H1 (cell line): ENCODE results near the gene SPG7. TPM values are rescaled to one million over a fixed set of nuclear protein-coding genes. Genes with fewer than 3 reads are reported as not detected.

Experiments used
- CTCF ChIA-PET: fragments of 300-600 bp; sonication (Branson Sonifier 250); formaldehyde crosslinking; loops from one replicate; lab custom pipeline; 2021; ENCODE audit not compliant: partially characterized antibody; lab: Charles Lee
- POLR2A ChIA-PET: fragments of 300-600 bp; sonication (Branson Sonifier 250); formaldehyde crosslinking; loops from one replicate; lab custom pipeline; 2021; ENCODE audit warnings: inconsistent platforms; ENCODE audit not compliant: partially characterized antibody; lab: Charles Lee
- DNase-seq, 2 experiments: peaks; one replicate each; pipeline versions ENCODE4 v3.0.0 to v3.0.0-alpha.2; 2010 to 2022; ENCODE audit warnings: low spot score in 2 of 2, low read depth in 1 of 2, mixed read lengths in 1 of 2
- FAIRE-seq: peaks from 2 replicates; lab custom pipeline; 2011; peaks lifted over from hg19 to GRCh38; lab: Jason Lieb, UNC
- H2AFZ ChIP-seq: 2 replicates; pipeline ENCODE4 v1.8.1; 2012; ENCODE audit warnings: low read length, inconsistent platforms
- H2AK5ac ChIP-seq: 2 replicates; pipeline ENCODE4 v1.6.1; 2013; ENCODE audit warnings: low read depth, low read length
- H2BK120ac ChIP-seq: replicated peaks from 2 replicates; pipeline ENCODE3; 2013; ENCODE audit warnings: low read depth, low read length, inconsistent platforms
- H2BK12ac ChIP-seq: 2 replicates; pipeline ENCODE4 v1.6.1; 2013; ENCODE audit warnings: low read depth, low read length
- H2BK15ac ChIP-seq: 2 replicates; pipeline ENCODE4 v1.6.1; 2013; ENCODE audit warnings: low read length
- H2BK20ac ChIP-seq: 2 replicates; pipeline ENCODE4 v1.6.1; 2013; ENCODE audit warnings: low read length
- H2BK5ac ChIP-seq: 2 replicates; pipeline ENCODE4 v1.6.1; 2013; ENCODE audit warnings: low read depth, low read length
- H3K14ac ChIP-seq: 2 replicates; pipeline ENCODE4 v1.6.1; 2013; ENCODE audit warnings: inconsistent platforms; ENCODE audit not compliant: insufficient read length
- H3K18ac ChIP-seq: 2 replicates; pipeline ENCODE4 v1.6.1; 2013; ENCODE audit warnings: low read length; ENCODE audit errors: extremely low read depth
- H3K23ac ChIP-seq: 2 replicates; pipeline ENCODE4 v1.6.1; 2013; ENCODE audit warnings: inconsistent platforms; ENCODE audit not compliant: insufficient read length
- H3K23me2 ChIP-seq: 2 replicates; pipeline ENCODE4 v1.6.1; 2013; ENCODE audit warnings: low read depth, low read length
- H3K27ac ChIP-seq: 2 replicates; pipeline ENCODE4 v1.6.1; 2011; ENCODE audit warnings: low read depth, low read length, inconsistent platforms
- H3K27me3 ChIP-seq, 4 experiments: replicated peaks in 1 of 4; 1 replicate in 1 of 4; 2 replicates in 3 of 4; pipeline versions ENCODE4 v1.6.1 to v1.8.1; 2011 to 2013; ENCODE audit warnings: low read length in 3 of 4, mild to moderate bottlenecking in 3 of 4, inconsistent platforms in 2 of 4, mixed read lengths in 2 of 4, moderate library complexity in 1 of 4; ENCODE audit not compliant: control insufficient read depth in 3 of 4, insufficient read depth in 3 of 4; ENCODE audit errors: extremely low read depth in 1 of 4
- H3K36me3 ChIP-seq, 4 experiments: 2 replicates each; pipeline versions ENCODE4 v1.6.1 to v1.8.1; 2011 to 2013; ENCODE audit warnings: mild to moderate bottlenecking in 4 of 4, low read length in 3 of 4, moderate library complexity in 2 of 4, control low read depth in 1 of 4, inconsistent platforms in 1 of 4; ENCODE audit not compliant: insufficient read depth in 4 of 4, control insufficient read depth in 2 of 4
- H3K4ac ChIP-seq: replicated peaks from 2 replicates; pipeline ENCODE3; 2013; ENCODE audit warnings: low read length, low read depth, mixed read lengths, inconsistent platforms; ENCODE audit not compliant: insufficient read length
- H3K4me1 ChIP-seq, 4 experiments: replicated peaks in 1 of 4; 1 replicate in 1 of 4; 2 replicates in 3 of 4; pipeline versions ENCODE4 v1.6.1 to v1.8.1; 2011 to 2013; ENCODE audit warnings: low read length in 3 of 4, inconsistent platforms in 2 of 4, mixed read lengths in 1 of 4; ENCODE audit not compliant: insufficient read depth in 4 of 4, control insufficient read depth in 3 of 4
- H3K4me2 ChIP-seq, 2 experiments: 2 replicates each; pipeline versions ENCODE4 v1.6.1 to v1.8.1; 2011 to 2013; ENCODE audit warnings: low read depth in 2 of 2, low read length in 2 of 2, control low read depth in 1 of 2, inconsistent platforms in 1 of 2, mild to moderate bottlenecking in 1 of 2; ENCODE audit not compliant: insufficient read depth in 1 of 2
- H3K4me3 ChIP-seq, 4 experiments: fragments of 200-600, 300-600 bp in 1 of 4; sonication (generic), shearing (Covaris generic), sonication (Bioruptor Twin) in 1 of 4; 2 replicates each; pipeline versions ENCODE4 v1.5.1 to v1.8.1; 2011 to 2016; ENCODE audit warnings: low read length in 4 of 4, low read depth in 3 of 4, control low read depth in 2 of 4, inconsistent platforms in 2 of 4, mild to moderate bottlenecking in 2 of 4, mixed read lengths in 1 of 4, moderate library complexity in 1 of 4; ENCODE audit not compliant: insufficient read depth in 2 of 4; ENCODE audit errors: extremely low read depth in 1 of 4
- H3K56ac ChIP-seq: replicated peaks from 2 replicates; pipeline ENCODE3; 2013; ENCODE audit warnings: low read depth, mild to moderate bottlenecking, mixed read lengths, low read length, inconsistent platforms; ENCODE audit not compliant: insufficient read length
- H3K79me1 ChIP-seq: 2 replicates; pipeline ENCODE4 v1.6.1; 2013; ENCODE audit warnings: low read depth, low read length, control low read depth
- H3K79me2 ChIP-seq, 2 experiments: 2 replicates each; pipeline versions ENCODE4 v1.6.1 to v1.8.1; 2012 to 2013; ENCODE audit warnings: low read length in 2 of 2, mild to moderate bottlenecking in 2 of 2, inconsistent platforms in 1 of 2; ENCODE audit not compliant: insufficient read depth in 2 of 2, control insufficient read depth in 1 of 2
- H3K9ac ChIP-seq, 4 experiments: replicated peaks in 1 of 4; 1 replicate in 1 of 4; 2 replicates in 3 of 4; pipeline versions ENCODE4 v1.6.1 to v1.8.1; 2011 to 2013; ENCODE audit warnings: low read depth in 3 of 4, low read length in 3 of 4, control low read depth in 2 of 4, mild to moderate bottlenecking in 2 of 4, moderate library complexity in 2 of 4, inconsistent platforms in 1 of 4; ENCODE audit errors: extremely low read depth in 1 of 4
- H3K9me3 ChIP-seq, 2 experiments: 2 replicates each; pipeline versions ENCODE4 v1.6.1 to v1.8.1; 2012 to 2013; ENCODE audit warnings: mild to moderate bottlenecking in 2 of 2, moderate library complexity in 2 of 2, control low read depth in 1 of 2, inconsistent platforms in 1 of 2, low read depth in 1 of 2, low read length in 1 of 2, mixed read lengths in 1 of 2; ENCODE audit not compliant: insufficient read depth in 2 of 2
- H4K20me1 ChIP-seq, 2 experiments: replicated peaks in 1 of 2; 2 replicates each; pipeline versions ENCODE3 to v1.8.1; 2011 to 2013; ENCODE audit warnings: inconsistent platforms in 2 of 2, low read length in 2 of 2, mild to moderate bottlenecking in 1 of 2; ENCODE audit not compliant: insufficient read depth in 2 of 2, control insufficient read depth in 1 of 2
- H4K5ac ChIP-seq: 2 replicates; pipeline ENCODE4 v1.6.1; 2013; ENCODE audit warnings: low read length, low read depth, mixed read lengths, inconsistent platforms; ENCODE audit not compliant: insufficient read length
- H4K8ac ChIP-seq: 2 replicates; pipeline ENCODE4 v1.8.0; 2013; ENCODE audit warnings: mild to moderate bottlenecking, moderate library complexity, low read length, inconsistent platforms; ENCODE audit not compliant: insufficient read depth; ENCODE audit errors: extremely low read depth
- H4K91ac ChIP-seq: replicated peaks from 2 replicates; pipeline ENCODE3; 2013; ENCODE audit warnings: low read length, mixed read lengths, inconsistent platforms; ENCODE audit not compliant: insufficient read length
- BRCA1 ChIP-seq: IDR thresholded peaks from 2 replicates; pipeline ENCODE4 v1.6.1; 2012; ENCODE audit warnings: low read depth, low read length, improper control_type of control experiment
- CBX5 ChIP-seq: fragments of 300-800, 300-1000 bp; sonication (generic); IDR thresholded peaks from 2 replicates; pipeline ENCODE4 v1.7.1; 2016; ENCODE audit warnings: antibody characterized with exemption, low read length, low read depth
- EP300 ChIP-seq, 2 experiments: IDR thresholded peaks; 1 replicate in 1 of 2; 2 replicates in 1 of 2; pipeline ENCODE4 v1.6.1; 2011 to 2012; ENCODE audit warnings: low read depth in 2 of 2, low read length in 2 of 2, mild to moderate bottlenecking in 2 of 2, borderline replicate concordance in 1 of 2, inconsistent platforms in 1 of 2, moderate library complexity in 1 of 2
- GTF2F1 ChIP-seq: IDR thresholded peaks from 2 replicates; pipeline ENCODE4 v1.6.1; 2012; ENCODE audit warnings: low read depth, low read length, improper control_type of control experiment, borderline replicate concordance
- HDAC2 ChIP-seq, 2 experiments: fragments of 300-600 bp in 1 of 2; sonication (generic) in 1 of 2; IDR thresholded peaks; 2 replicates each; pipeline ENCODE4 v1.6.1; 2011 to 2012; ENCODE audit warnings: low read depth in 2 of 2, low read length in 2 of 2, mild to moderate bottlenecking in 2 of 2, moderate library complexity in 2 of 2, borderline replicate concordance in 1 of 2, inconsistent platforms in 1 of 2
- MAFK ChIP-seq: IDR thresholded peaks from 2 replicates; pipeline ENCODE4 v1.6.1; 2012; ENCODE audit warnings: low read depth, mild to moderate bottlenecking, improper control_type of control experiment, low read length
- POLR2AphosphoS5 ChIP-seq: IDR thresholded peaks from 2 replicates; pipeline ENCODE4 v1.6.1; 2011; ENCODE audit warnings: low read depth, low read length
- RFX5 ChIP-seq: IDR thresholded peaks from 2 replicates; pipeline ENCODE4 v1.6.1; 2011; ENCODE audit warnings: low read depth, low read length, improper control_type of control experiment, borderline replicate concordance
- RNF2 ChIP-seq: fragments of 200-900, 300-1000 bp; sonication (generic); IDR thresholded peaks from 2 replicates; pipeline ENCODE4 v1.7.1; 2016; ENCODE audit warnings: borderline replicate concordance, low read depth, mild to moderate bottlenecking, antibody characterized with exemption, low read length; ENCODE audit not compliant: poor library complexity, severe bottlenecking; ENCODE audit errors: missing control alignments
- RXRA ChIP-seq: IDR thresholded peaks from 2 replicates; pipeline ENCODE4 v1.6.1; 2011; ENCODE audit warnings: low read depth, mild to moderate bottlenecking, low read length, moderate library complexity; ENCODE audit not compliant: insufficient read depth
- SAP30 ChIP-seq: fragments of 300-600 bp; sonication (generic); IDR thresholded peaks from 2 replicates; pipeline ENCODE4 v1.7.1; 2012; ENCODE audit warnings: low read length, moderate library complexity, mild to moderate bottlenecking, inconsistent platforms; ENCODE audit not compliant: insufficient read depth, insufficient replicate concordance
- SUZ12 ChIP-seq: fragments of 200-600 bp; sonication (generic); IDR thresholded peaks from 2 replicates; pipeline ENCODE4 v1.6.1; 2012; ENCODE audit warnings: mild to moderate bottlenecking, inconsistent platforms, low read length, moderate library complexity, mixed read lengths
- TCF12 ChIP-seq: IDR thresholded peaks from 2 replicates; pipeline ENCODE4 v1.6.1; 2011; ENCODE audit warnings: low read depth, mild to moderate bottlenecking, low read length
- WGBS, 2 experiments: shearing (Covaris generic) in 1 of 2; methylation state at CpG; one replicate each; pipeline versions ENCODE4 v1.1.6 to v1.1.7; 2013 to 2015; ENCODE audit warnings: low lambda C conversion rate in 2 of 2, mixed read lengths in 2 of 2, inconsistent platforms in 1 of 2, low coverage in 1 of 2, missing lambda C conversion rate in 1 of 2; ENCODE audit not compliant: insufficient replicate concordance in 2 of 2, insufficient coverage in 1 of 2, insufficient read length in 1 of 2; ENCODE audit errors: extremely low coverage in 1 of 2, missing lambda C conversion rate in 1 of 2; 5-methylcytosine and 5-hydroxymethylcytosine counted together
- polyA plus RNA-seq, 7 experiments: library from polyadenylated mRNA; depleted of rRNA in 3 of 7; stranded (reverse) in 5 of 7; unstranded in 2 of 7; fragments of >200 nt in 5 of 7; fragments of 200-250 nt in 2 of 7; gene quantifications; 1 replicate in 5 of 7; 2 replicates in 1 of 7; 4 replicates in 1 of 7; pipeline versions ENCODE4 v1.2.1 to v1.2.3, GENCODE V29; 2011 to 2013; ENCODE audit warnings: missing spikeins in 2 of 7, mixed read lengths in 2 of 7
- total RNA-seq: library from RNA; stranded (reverse); fragmentation: NEBNext Ultra II Directional; extraction: Animal tissue kit (Norgen Biotek cat#: 25700); gene quantifications from 2 replicates; pipeline ENCODE4 v1.2.1, GENCODE V29; 2021

The SPG7 gene
- total and polyA plus RNA-seq, 2 of the 8 experiments (the other 6 are each of a cell fraction or from before 2014, with no cell fraction given) = 72.1 to 113 TPM

GRCh38 chr16:89579351-89579750, 71.1 kb downstream of the SPG7 start:
- no peaks in the 10 kb centered on the region for H3K79me2 ChIP-seq
- no peak overlapping the region for H3K4me2 ChIP-seq
- H3K56ac ChIP-seq = no peak overlapping the region
- no peak overlapping the region; the same call in 1 of the 2 replicates for H4K8ac ChIP-seq
- no peak overlapping the region for H4K5ac ChIP-seq
- peaks cover 0 to 9% of the 10 kb centered on the region in 2 experiments for H4K20me1 ChIP-seq
- peaks cover 0 to 5% (median 2%) of the 10 kb centered on the region in 4 experiments; a peak in 5 of 7 replicates for H3K4me1 ChIP-seq
- no peak overlapping the region for H3K27ac ChIP-seq
- peaks cover 0 to 14% (median 5%) of the 10 kb centered on the region in 4 experiments; a peak in 5 of 8 replicates for H3K36me3 ChIP-seq
- H3K18ac ChIP-seq = no peak overlapping the region
- peaks cover 4 to 26% (median 18%) of the 10 kb centered on the region in 4 experiments; a peak in 6 of 7 replicates for H3K27me3 ChIP-seq
- H2BK12ac ChIP-seq = peak overlapping the region; percentile 39; the same call in 1 of the 2 replicates
- POLR2A ChIA-PET = no interaction called here
- no peak overlapping the region for H2AFZ ChIP-seq
- H2BK15ac ChIP-seq = no peak overlapping the region
- CTCF ChIA-PET = interaction anchor here (0.6 kb wide), 1 partner anchor 21 kb away, joined by 5 read pairs; no protein-coding TSS in a partner anchor
- H3K23ac ChIP-seq = no peak overlapping the region
- H3K23me2 ChIP-seq = peaks cover 6% of the 10 kb centered on the region; the same call in 1 of the 2 replicates
- no peak overlapping the region for H3K4me3 ChIP-seq
- H3K9ac ChIP-seq = no peak overlapping the region
- H2BK20ac ChIP-seq = no peak overlapping the region
- FAIRE-seq (no peak), DNase-seq (no peak)
- H3K9me3 ChIP-seq = peaks cover 0 to 4% of the 10 kb centered on the region in 2 experiments; a peak in 2 of 4 replicates
- H3K4ac ChIP-seq = no peak overlapping the region
- H4K91ac ChIP-seq = no peak overlapping the region
- H2BK5ac ChIP-seq = no peak overlapping the region
- no peak overlapping the region for H3K14ac ChIP-seq
- H2BK120ac ChIP-seq = no peak overlapping the region
- WGBS, 2 experiments = 90% methylated on average over 15 of the region's 15 CpGs; no CpG with 5 or more reads in 1 of the 2 experiments
- peaks cover 4% of the 10 kb centered on the region; the same call in 1 of the 2 replicates for H3K79me1 ChIP-seq
- H2AK5ac ChIP-seq = no peak overlapping the region
- TF ChIP-seq RXRA (no peak), EP300 (IDR thresholded peaks at IDR 0.05; ENCODE audit: borderline replicate concordance in 1 of 2, low read depth in 2 of 2, low read length in 2 of 2) (no peak), POLR2AphosphoS5 (no peak), RNF2 (no peak), SUZ12 (no peak), HDAC2 (IDR thresholded peaks at IDR 0.05; ENCODE audit: borderline replicate concordance in 1 of 2, low read depth in 2 of 2, low read length in 2 of 2) (no peak), RFX5 (no peak), BRCA1 (no peak), TCF12 (no peak), CBX5 (no peak), SAP30 (no peak), MAFK (no peak), GTF2F1 (no peak)
